Lower lobe of right lung (tissue), 2 donors: ENCODE measurements around the gene NFRKB. TPM values are rescaled to one million over a fixed set of nuclear protein-coding genes. Genes with fewer than 3 reads are reported as not detected.

Experiments
- ATAC-seq, 2 donors: fragments of 200-7000 bp; cut with Tn5 transposase; one replicate each; pipeline ENCODE4 v1.9.1; 2020 to 2022; ENCODE audit warnings: mild to moderate bottlenecking in 2 of 2, moderate library complexity in 2 of 2
- DNase-seq: peaks from one replicate; pipeline ENCODE4 v3.0.0-alpha.2; 2020
- H3K27ac ChIP-seq: fragments of 200-600 bp; one replicate; pipeline ENCODE4 v1.8.0; 2022
- H3K27me3 ChIP-seq: fragments of 200-600 bp; one replicate; pipeline ENCODE4 v1.8.0; 2022; ENCODE audit warnings: low read depth
- H3K36me3 ChIP-seq: fragments of 200-600 bp; one replicate; pipeline ENCODE4 v1.8.0; 2022; ENCODE audit warnings: mild to moderate bottlenecking
- H3K4me1 ChIP-seq: fragments of 200-600 bp; one replicate; pipeline ENCODE4 v1.8.0; 2022
- H3K4me3 ChIP-seq: fragments of 200-600 bp; one replicate; pipeline ENCODE4 v1.8.0; 2022; ENCODE audit warnings: mild to moderate bottlenecking
- H3K9me3 ChIP-seq: fragments of 200-600 bp; one replicate; pipeline ENCODE4 v1.8.0; 2022
- intact Hi-C: fragments of 100-400 bp; cut with DNase I; formaldehyde crosslinking; loops from one replicate; pipeline ENCODE4 v1.11.0; 2022
- total RNA-seq: library from RNA; stranded (reverse); fragmentation: NEBNext Ultra II Directional; extraction: Animal tissue kit (Norgen Biotek cat#: 25700); gene quantifications from one replicate; pipeline ENCODE4 v1.2.1, GENCODE V29; 2021
- TF ChIP-seq, protein P1 (sequence below): fragments of 200-600 bp; IDR thresholded peaks from one replicate; pipeline ENCODE4 v1.8.0; 2022; ENCODE audit warnings: antibody characterized with exemption, mild to moderate bottlenecking
- donor health status: DM: no; HTN: yes; CAD: no; lungs with severe emphysema.

NFRKB gene
- total RNA-seq, 1 donor from 2014 or later: 25.5 TPM

GRCh38 chr11:129937592-129938238, 42.3 kb upstream of the NFRKB start:
- no peaks in the 10 kb centered on the region for H3K9me3 ChIP-seq
- no peaks in the 10 kb centered on the region for H3K27me3 ChIP-seq
- intact Hi-C loops: no loop called here
- H3K36me3 ChIP-seq: peaks cover 20% of the 10 kb centered on the region
- H3K4me3 ChIP-seq: no peak overlapping the region
- DNase-seq: no peak
- TF ChIP-seq, protein P1, sequence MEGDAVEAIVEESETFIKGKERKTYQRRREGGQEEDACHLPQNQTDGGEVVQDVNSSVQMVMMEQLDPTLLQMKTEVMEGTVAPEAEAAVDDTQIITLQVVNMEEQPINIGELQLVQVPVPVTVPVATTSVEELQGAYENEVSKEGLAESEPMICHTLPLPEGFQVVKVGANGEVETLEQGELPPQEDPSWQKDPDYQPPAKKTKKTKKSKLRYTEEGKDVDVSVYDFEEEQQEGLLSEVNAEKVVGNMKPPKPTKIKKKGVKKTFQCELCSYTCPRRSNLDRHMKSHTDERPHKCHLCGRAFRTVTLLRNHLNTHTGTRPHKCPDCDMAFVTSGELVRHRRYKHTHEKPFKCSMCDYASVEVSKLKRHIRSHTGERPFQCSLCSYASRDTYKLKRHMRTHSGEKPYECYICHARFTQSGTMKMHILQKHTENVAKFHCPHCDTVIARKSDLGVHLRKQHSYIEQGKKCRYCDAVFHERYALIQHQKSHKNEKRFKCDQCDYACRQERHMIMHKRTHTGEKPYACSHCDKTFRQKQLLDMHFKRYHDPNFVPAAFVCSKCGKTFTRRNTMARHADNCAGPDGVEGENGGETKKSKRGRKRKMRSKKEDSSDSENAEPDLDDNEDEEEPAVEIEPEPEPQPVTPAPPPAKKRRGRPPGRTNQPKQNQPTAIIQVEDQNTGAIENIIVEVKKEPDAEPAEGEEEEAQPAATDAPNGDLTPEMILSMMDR: no peak
- ATAC-seq: no peak
- H3K27ac ChIP-seq: no peak overlapping the region
- H3K4me1 ChIP-seq: no peaks in the 10 kb centered on the region

DNA sequence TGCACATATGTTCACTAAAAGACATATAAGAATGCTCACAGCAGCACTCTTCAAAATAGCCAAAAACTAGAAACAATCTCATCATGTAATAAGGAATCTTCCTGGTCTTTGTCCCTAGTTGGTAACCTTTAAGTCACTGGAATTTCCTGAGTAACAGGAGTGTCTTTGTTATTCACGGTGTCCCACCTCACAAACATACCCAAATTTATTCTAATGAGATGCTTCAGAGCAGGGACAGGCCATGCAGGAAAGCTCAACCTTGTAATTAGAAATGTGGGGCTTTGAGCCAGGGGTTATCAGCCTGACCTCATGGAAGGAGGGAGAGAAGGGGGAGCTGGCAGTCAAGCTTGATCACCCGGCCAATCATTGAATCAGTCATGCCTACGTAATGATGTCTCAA, 40.3 kb upstream of the NFRKB start:
- intact Hi-C loops: no loop called here
- Histone ChIP-seq H3K9me3 (no peaks in the 10 kb centered on the region), H3K4me1 (peaks cover 2% of the 10 kb centered on the region), H3K27me3 (no peaks in the 10 kb centered on the region), H3K36me3 (peaks cover 23% of the 10 kb centered on the region), H3K4me3 (no peak overlapping the region), H3K27ac (no peak overlapping the region)
- DNase-seq (no peak), ATAC-seq (no peak)
- TF ChIP-seq, protein P1: no peak

- intact Hi-C loops: no loop called here
- ATAC-seq (no peak), DNase-seq (no peak)
- Histone ChIP-seq H3K4me1 (peaks cover 5% of the 10 kb centered on the region), H3K9me3 (no peaks in the 10 kb centered on the region), H3K27me3 (no peaks in the 10 kb centered on the region), H3K27ac (no peak overlapping the region), H3K4me3 (no peak overlapping the region), H3K36me3 (peaks cover 36% of the 10 kb centered on the region)
- TF ChIP-seq, protein P1: no peak
These were observed 38.5 kb upstream of the NFRKB start for GRCh38 chr11:129933891-129934290.

DNA sequence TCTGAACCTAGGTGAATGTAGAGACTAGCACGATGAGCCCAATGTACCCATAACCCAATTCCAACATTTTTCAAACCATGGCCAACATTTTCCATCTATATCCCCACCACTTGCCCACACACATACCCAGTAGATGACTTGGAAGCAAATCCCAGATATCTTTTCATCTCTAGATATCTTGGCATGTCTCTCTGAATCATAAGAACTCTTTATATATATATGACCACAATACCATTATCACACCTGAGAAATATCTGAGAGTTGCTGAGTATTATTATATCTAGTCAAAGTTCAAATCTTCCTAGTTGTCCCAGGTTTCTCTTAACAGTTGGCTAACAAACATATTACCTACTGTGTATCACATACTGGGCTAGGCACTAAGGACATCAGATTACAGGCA, 37.9 kb upstream of the NFRKB start:
- H3K4me3 ChIP-seq: no peak overlapping the region
- H3K4me1 ChIP-seq: peaks cover 5% of the 10 kb centered on the region
- intact Hi-C loops: no loop called here
- ATAC-seq (no peak), DNase-seq (no peak)
- TF ChIP-seq, protein P1: no peak
- no peaks in the 10 kb centered on the region for H3K9me3 ChIP-seq
- no peak overlapping the region for H3K27ac ChIP-seq
- peaks cover 36% of the 10 kb centered on the region for H3K36me3 ChIP-seq
- no peaks in the 10 kb centered on the region for H3K27me3 ChIP-seq

DNA sequence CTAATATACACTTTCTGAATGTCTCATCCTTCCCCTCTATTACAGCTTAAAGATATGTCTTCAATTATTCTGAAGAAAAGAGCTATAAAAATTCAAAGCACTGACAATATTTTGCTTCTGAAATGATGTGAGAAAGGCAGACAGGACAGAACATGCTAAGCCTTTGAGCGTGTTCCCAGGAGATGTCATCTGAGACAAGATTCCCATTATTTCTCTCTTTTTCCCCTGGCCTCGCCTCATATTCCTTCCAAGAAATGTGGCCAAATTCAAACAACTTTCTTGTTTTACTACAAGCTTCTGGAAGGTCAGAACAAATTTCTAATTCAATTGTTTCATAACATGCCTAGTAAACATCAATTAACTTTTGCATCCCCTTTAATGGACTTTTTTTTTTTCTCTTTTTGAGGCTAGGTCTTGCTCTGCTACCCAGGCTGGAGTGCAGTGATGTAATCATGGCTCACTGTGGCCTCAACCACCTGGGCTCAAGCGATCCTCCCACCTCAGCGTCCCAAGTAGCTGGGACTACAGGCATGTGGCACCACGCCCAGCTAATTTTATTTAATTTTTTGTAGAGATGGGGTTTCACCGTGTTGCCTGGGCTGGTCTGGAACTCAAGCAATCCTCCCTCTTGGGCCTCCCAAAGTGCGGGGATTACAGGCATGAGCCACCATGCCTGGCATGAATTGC, 37.1 kb upstream of the NFRKB start:
- peaks cover 5% of the 10 kb centered on the region for H3K4me1 ChIP-seq
- no peak overlapping the region for H3K4me3 ChIP-seq
- H3K9me3 ChIP-seq: no peaks in the 10 kb centered on the region
- DNase-seq: no peak
- H3K27me3 ChIP-seq: no peaks in the 10 kb centered on the region
- ATAC-seq: no peak
- no peak overlapping the region for H3K27ac ChIP-seq
- H3K36me3 ChIP-seq: peaks cover 36% of the 10 kb centered on the region
- intact Hi-C loops: no loop called here
- TF ChIP-seq, protein P1: no peak
